NCI-H1436 treated with DMSO at 0.1 percent for 48 hours (cell line): ENCODE measurements around the gene CAPZA1.

Source experiments
- DNase-seq: peaks from one replicate; lab custom pipeline; 2025; lab: John Stamatoyannopoulos, UW

Gene CAPZA1

GRCh38 chr1:112715264-112716053, 95.8 kb downstream of the CAPZA1 start, which contains the start of gene PPM1J:
PPM1J (minus strand) TSS chr1:112715332; CDS start chr1:112715301, 31 bp downstream.
- DNase-seq = no peak

DNA sequence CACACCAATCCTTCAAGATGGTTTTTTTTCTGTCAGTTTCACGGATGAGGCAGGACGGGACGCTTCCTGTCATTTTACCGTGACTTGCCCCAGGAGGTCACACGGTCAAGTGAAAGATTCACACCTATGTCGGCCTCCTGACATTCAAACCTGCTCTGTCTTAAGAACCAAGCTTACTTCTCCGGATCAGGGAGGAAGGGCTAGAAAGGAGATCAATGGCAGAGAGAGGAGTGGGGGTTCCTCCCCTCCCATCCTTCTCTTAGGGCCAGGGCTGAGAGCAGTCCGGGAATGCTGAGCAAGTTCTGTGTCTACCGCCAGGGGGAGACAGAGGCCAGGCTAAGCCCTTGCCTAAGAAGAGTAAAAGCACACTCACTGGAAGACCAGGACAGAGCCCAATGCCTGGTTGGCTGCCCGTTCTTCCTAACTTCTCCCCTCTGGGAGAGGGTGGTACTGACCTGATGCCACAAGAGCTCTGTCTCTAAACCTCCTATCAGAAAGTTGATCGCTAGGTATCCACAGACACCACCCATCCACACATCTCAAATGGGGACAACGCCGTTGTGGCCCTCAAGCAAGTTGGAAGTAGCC, 96.6 kb downstream of the CAPZA1 start:
- DNase-seq = peak; percentile 30

DNA sequence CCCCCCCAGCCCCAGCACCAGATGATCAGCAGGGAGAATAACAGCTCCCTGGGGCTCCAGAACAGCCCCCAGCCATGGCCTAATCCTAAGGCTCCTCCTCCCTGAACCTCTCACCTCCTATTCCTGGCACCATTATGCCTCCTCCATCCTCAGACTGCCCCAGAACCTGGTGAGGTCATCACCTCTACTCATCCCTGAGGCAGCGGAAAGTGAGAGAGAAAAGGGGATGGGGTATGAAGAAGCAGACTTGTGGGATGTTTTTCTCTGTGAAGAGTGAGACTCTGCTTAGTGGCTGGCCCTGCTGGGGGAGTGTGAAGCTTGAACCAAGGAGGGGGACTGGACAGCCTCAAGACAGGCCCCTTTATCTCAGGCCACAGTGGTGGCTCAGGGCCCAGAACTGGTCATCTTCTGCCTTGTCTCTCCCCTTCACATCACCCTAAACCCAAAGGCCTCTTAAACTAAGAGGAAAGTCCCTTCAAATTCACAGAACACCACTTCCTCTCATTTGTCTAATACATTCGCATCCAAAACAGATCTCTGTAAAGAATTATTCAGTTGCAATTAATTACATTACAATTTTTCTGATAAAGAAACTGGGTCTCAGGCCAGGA, 97.7 kb downstream of the CAPZA1 start:
- no peak for DNase-seq

- no peak for DNase-seq
Measured at GRCh38 chr1:112718691-112719418, 99.2 kb downstream of the CAPZA1 start.

DNA sequence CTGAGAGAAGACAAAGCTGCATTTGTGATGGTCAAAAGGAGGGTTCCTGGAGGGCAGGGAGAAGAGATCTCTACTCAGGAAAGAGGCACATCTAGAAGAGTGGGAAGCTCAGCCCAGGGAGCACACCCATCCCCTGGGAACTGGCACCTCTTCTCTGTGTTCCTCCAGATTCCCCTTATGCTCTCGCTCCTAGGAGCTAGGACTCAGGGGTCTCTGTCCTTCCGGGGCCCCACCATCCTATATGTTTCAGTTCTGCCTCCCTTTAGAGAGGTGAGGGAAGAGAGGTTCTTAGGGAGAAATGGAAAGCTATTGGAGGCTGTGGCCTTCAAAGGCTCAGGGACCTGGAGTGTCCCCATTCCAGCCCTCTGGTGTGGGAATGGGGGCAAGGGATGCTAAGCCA, 100.1 kb downstream of the CAPZA1 start:
- DNase-seq = no peak

- DNase-seq = no peak
Measured at GRCh38 chr1:112720800-112721199, 101.2 kb downstream of the CAPZA1 start.
